K562 (cell line): Measurements from ENCODE around the gene CDK11A. TPM values are rescaled to one million over a fixed set of nuclear protein-coding genes. Genes with fewer than 3 reads are reported as not detected.

Experiments
- ATF1 ChIP-seq, 2 experiments: fragments of 450-650 bp in 1 of 2; IDR thresholded peaks; 2 replicates each; pipeline ENCODE4 v1.6.1; 2016; ENCODE audit warnings: missing compliant biosample characterization in 1 of 2, missing genetic modification characterization in 1 of 2
- BMI1 ChIP-seq: fragments of 150-350 bp; IDR thresholded peaks from 2 replicates; pipeline ENCODE4 v1.6.1; 2014; ENCODE audit warnings: low read length
- CCAR2 ChIP-seq: fragments of 200-400 bp; formaldehyde crosslinking; IDR thresholded peaks from 2 replicates; pipeline ENCODE4 v1.6.1; 2017; ENCODE audit warnings: mild to moderate bottlenecking, low read depth, low read length
- CREB3L1 ChIP-seq: fragments of 450-650 bp; IDR thresholded peaks from 2 replicates; pipeline ENCODE4 v1.6.1; 2014; ENCODE audit warnings: low read depth, mild to moderate bottlenecking, moderate library complexity, borderline replicate concordance
- E2F5 ChIP-seq: sonication (generic); formaldehyde crosslinking; IDR thresholded peaks from 2 replicates; pipeline ENCODE4 v1.8.0; 2022; ENCODE audit warnings: mild to moderate bottlenecking, missing genetic modification reagents
- GATA2 ChIP-seq: sonication (generic); formaldehyde crosslinking; IDR thresholded peaks from 2 replicates; pipeline ENCODE4 v1.4.0; 2020; ENCODE audit warnings: mild to moderate bottlenecking, missing genetic modification reagents
- MYC ChIP-seq, 2 experiments: fragments of 250-450 bp in 1 of 2; sonication (Bioruptor Pico) in 1 of 2; IDR thresholded peaks; 2 replicates each; pipeline versions ENCODE4 v1.5.1 to v1.6.1; 2012 to 2021; ENCODE audit warnings: low read depth in 2 of 2, borderline replicate concordance in 1 of 2, improper control_type of control experiment in 1 of 2, low read length in 1 of 2, mild to moderate bottlenecking in 1 of 2, moderate library complexity in 1 of 2
- NCOA1 ChIP-seq: fragments of 450-650 bp; IDR thresholded peaks from 2 replicates; pipeline ENCODE4 v1.6.1; 2016; ENCODE audit warnings: low read depth
- NFIX ChIP-seq: fragments of 250-450 bp; sonication (Bioruptor Pico); IDR thresholded peaks from 2 replicates; pipeline ENCODE4 v1.4.0; 2020; ENCODE audit warnings: low read depth, mild to moderate bottlenecking, moderate library complexity
- PML ChIP-seq: IDR thresholded peaks from 2 replicates; pipeline ENCODE4 v1.6.1; 2012; ENCODE audit warnings: low read length, inconsistent platforms
- PRPF4 ChIP-seq: fragments of 200-400 bp; formaldehyde crosslinking; IDR thresholded peaks from one replicate; pipeline ENCODE4 v1.6.1; 2017; ENCODE audit warnings: low read length, low read depth, mild to moderate bottlenecking; ENCODE audit not compliant: insufficient read depth, poor library complexity, severe bottlenecking
- SLC30A9 ChIP-seq: fragments of 250-450 bp; sonication (Bioruptor Pico); IDR thresholded peaks from 2 replicates; pipeline ENCODE4 v1.8.0; 2022; ENCODE audit warnings: mild to moderate bottlenecking, moderate library complexity
- SMARCA4 ChIP-seq: fragments of 450-650 bp; IDR thresholded peaks from 2 replicates; pipeline ENCODE4 v1.6.1; 2016
- SMARCC2 ChIP-seq: fragments of 450-650 bp; IDR thresholded peaks from 2 replicates; pipeline ENCODE4 v1.6.1; 2017; ENCODE audit warnings: antibody characterized with exemption, moderate library complexity, mild to moderate bottlenecking, low read depth
- SP1 ChIP-seq: sonication (generic); formaldehyde crosslinking; IDR thresholded peaks from 2 replicates; pipeline ENCODE4 v1.8.1; 2022; ENCODE audit warnings: mild to moderate bottlenecking, missing genetic modification reagents
- SPI1 ChIP-seq: IDR thresholded peaks from 2 replicates; pipeline ENCODE4 v1.6.1; 2011; ENCODE audit warnings: low read depth, low read length, control low read depth, borderline replicate concordance
- TRIM24 ChIP-seq, 2 experiments: fragments of 450-650 bp; IDR thresholded peaks; 2 replicates each; pipeline ENCODE4 v1.6.1; 2016
- ZEB2 ChIP-seq: fragments of 450-650 bp; IDR thresholded peaks from 2 replicates; pipeline ENCODE4 v1.6.1; 2016
- ZFP91 ChIP-seq: sonication (generic); formaldehyde crosslinking; IDR thresholded peaks from 2 replicates; pipeline ENCODE4 v1.8.0; 2022; ENCODE audit warnings: mild to moderate bottlenecking, missing genetic modification reagents
- ZFPM2 ChIP-seq: fragments of 250-450 bp; sonication (Bioruptor Pico); IDR thresholded peaks from 2 replicates; pipeline ENCODE4 v1.5.1; 2022; ENCODE audit warnings: mild to moderate bottlenecking
- ZNF134 ChIP-seq: fragments of 250-450 bp; sonication (Bioruptor Pico); conservative IDR thresholded peaks from 2 replicates; pipeline ENCODE4 v1.4.0; 2020
- ZNF224 ChIP-seq: sonication (generic); formaldehyde crosslinking; IDR thresholded peaks from 2 replicates; pipeline ENCODE4 v1.8.0; 2022; ENCODE audit warnings: mild to moderate bottlenecking, missing genetic modification reagents
- ZNF347 ChIP-seq: fragments of 450-650 bp; formaldehyde crosslinking; IDR thresholded peaks from 2 replicates; pipeline ENCODE4 v1.4.0; 2020; ENCODE audit warnings: low read depth, mild to moderate bottlenecking, moderate library complexity
- ZNF444 ChIP-seq: fragments of 250-450 bp; sonication (Bioruptor Pico); IDR thresholded peaks from 2 replicates; pipeline ENCODE4 v1.4.0; 2020; ENCODE audit warnings: mild to moderate bottlenecking, moderate library complexity
- ZNF668 ChIP-seq: fragments of 250-450 bp; sonication (Bioruptor Pico); IDR thresholded peaks from 2 replicates; pipeline ENCODE4 v1.8.0; 2022; ENCODE audit warnings: mild to moderate bottlenecking, inconsistent platforms
- ZNF766 ChIP-seq: fragments of 200-800 bp; sonication (Bioruptor generic); conservative IDR thresholded peaks from 2 replicates; pipeline ENCODE4 v1.6.1; 2016; ENCODE audit warnings: missing genetic modification characterization, missing compliant biosample characterization
- ZNF77 ChIP-seq: fragments of 250-450 bp; sonication (Bioruptor Pico); IDR thresholded peaks from 2 replicates; pipeline ENCODE4 v1.5.0; 2020
- ZNF785 ChIP-seq: fragments of 250-450 bp; sonication (Bioruptor Pico); IDR thresholded peaks from 2 replicates; pipeline ENCODE4 v1.4.0; 2020; ENCODE audit warnings: mild to moderate bottlenecking
- polyA plus RNA-seq, 8 experiments: library from polyadenylated mRNA; depleted of rRNA in 4 of 8; stranded (reverse) in 5 of 8; unstranded in 3 of 8; fragments of >200 nt; fragmentation: Nextera tagmentation in 2 of 8; fragmentation: Illumina TruSeq in 1 of 8; extraction: Ambion mirVana in 2 of 8; extraction: Trizol in 1 of 8; gene quantifications; 2 replicates each; pipeline versions ENCODE4 v1.2.1 to v1.2.3, GENCODE V29; 2011 to 2014; ENCODE audit warnings: inconsistent platforms in 1 of 8, missing spikeins in 1 of 8
- total RNA-seq, 7 experiments: library from RNA; depleted of rRNA in 6 of 7; stranded (reverse); fragments of >200 nt in 6 of 7; fragmentation: Illumina TruSeq in 2 of 7; extraction: Trizol in 2 of 7; gene quantifications; 2 replicates each; pipeline versions ENCODE4 v1.2.1 to v1.2.3, GENCODE V29; 2011 to 2021; ENCODE audit warnings: low replicate concordance in 1 of 7

The CDK11A gene
- total and polyA plus RNA-seq, 9 of the 15 experiments (the other 6 are each of a cell fraction or from before 2014, with no cell fraction given), result 4.5 to 71.0 (median 43.9) TPM

GRCh38 chr1:1758692-1759455, 34.7 kb upstream of the CDK11A start (continued):
- TF ChIP-seq GATA2 (CRISPR knock-in tag), result no peak
- peak; percentile 83 for TF ChIP-seq SP1 (CRISPR knock-in tag)
- TF ChIP-seq ZNF668 (CRISPR knock-in tag), result peak; percentile 74
- no peak for TF ChIP-seq CREB3L1
- TF ChIP-seq SMARCA4, result peak; percentile 81
- TF ChIP-seq ZEB2, result peak; percentile 90
- no peak for TF ChIP-seq SMARCC2
- no peak for TF ChIP-seq SPI1
- TF ChIP-seq ZNF444 (CRISPR knock-in tag), result no peak
- no peak for TF ChIP-seq ZNF224 (CRISPR knock-in tag)
- TF ChIP-seq ZFP91 (CRISPR knock-in tag), result no peak
- TF ChIP-seq NCOA1, result peak; percentile 14; the same call in 1 of the 2 replicates
- TF ChIP-seq PRPF4, result no peak
- 0 out of 2 replicates have a peak, but pooled peaks have one; percentile 35 for TF ChIP-seq ZNF766 (CRISPR knock-in tag)
- TF ChIP-seq TRIM24 (IDR thresholded peaks at IDR 0.05), result peak in 1 of 2 experiments; percentile 66; a peak in 1 of 4 replicates
- no peak for TF ChIP-seq ZFPM2 (CRISPR knock-in tag)
- no peak for TF ChIP-seq ZNF77 (CRISPR knock-in tag)
- no peak for TF ChIP-seq PML
- no peak for TF ChIP-seq NFIX (CRISPR knock-in tag)
- TF ChIP-seq MYC (IDR thresholded peaks at IDR 0.05; ENCODE audit: low read depth, low read length), result peak; percentile 81
- TF ChIP-seq MYC (CRISPR knock-in tag; IDR thresholded peaks at IDR 0.05; ENCODE audit: borderline replicate concordance, low read depth), result peak; percentile 50; the same call in 1 of the 2 replicates
- TF ChIP-seq SLC30A9, result no peak
- TF ChIP-seq E2F5 (CRISPR knock-in tag), result 0 out of 2 replicates have a peak, but pooled peaks have one; percentile 27
- no peak for TF ChIP-seq BMI1
- no peak for TF ChIP-seq ZNF785 (CRISPR knock-in tag)
- 0 out of 2 replicates have a peak, but pooled peaks have one; percentile 12 for TF ChIP-seq ZNF134 (CRISPR knock-in tag)
- no peak for TF ChIP-seq ZNF347 (CRISPR knock-in tag)
- no peak for TF ChIP-seq ATF1 (CRISPR knock-in tag; IDR thresholded peaks at IDR 0.05)
- peak; percentile 78 for TF ChIP-seq ATF1 (tag; IDR thresholded peaks at IDR 0.05)
- no peak for TF ChIP-seq CCAR2
